ENCODE results near the gene SPIC.

The SPIC gene

DNA sequence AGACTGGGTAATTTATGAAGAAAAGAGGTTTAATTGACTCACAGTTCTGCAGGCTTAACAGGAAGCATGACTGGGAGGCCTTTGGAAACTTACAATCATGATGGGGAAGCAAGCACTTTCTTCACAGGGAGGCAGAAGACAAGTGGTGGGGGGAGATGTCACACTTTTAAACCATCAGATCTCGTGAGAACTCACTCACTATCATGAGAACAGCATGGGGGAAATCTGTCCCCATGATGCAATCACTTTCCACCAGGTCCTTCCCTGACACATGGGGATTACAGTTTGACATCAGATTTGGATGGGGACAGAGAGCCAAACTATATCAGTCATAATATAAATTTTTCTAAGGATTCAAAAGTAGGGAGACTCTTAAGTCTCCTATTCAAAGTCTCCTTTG, 46.0 kb downstream of the SPIC start:
- no peak for DNase-seq (ENCODE audit: low read depth)
- TF ChIP-seq, protein P1, sequence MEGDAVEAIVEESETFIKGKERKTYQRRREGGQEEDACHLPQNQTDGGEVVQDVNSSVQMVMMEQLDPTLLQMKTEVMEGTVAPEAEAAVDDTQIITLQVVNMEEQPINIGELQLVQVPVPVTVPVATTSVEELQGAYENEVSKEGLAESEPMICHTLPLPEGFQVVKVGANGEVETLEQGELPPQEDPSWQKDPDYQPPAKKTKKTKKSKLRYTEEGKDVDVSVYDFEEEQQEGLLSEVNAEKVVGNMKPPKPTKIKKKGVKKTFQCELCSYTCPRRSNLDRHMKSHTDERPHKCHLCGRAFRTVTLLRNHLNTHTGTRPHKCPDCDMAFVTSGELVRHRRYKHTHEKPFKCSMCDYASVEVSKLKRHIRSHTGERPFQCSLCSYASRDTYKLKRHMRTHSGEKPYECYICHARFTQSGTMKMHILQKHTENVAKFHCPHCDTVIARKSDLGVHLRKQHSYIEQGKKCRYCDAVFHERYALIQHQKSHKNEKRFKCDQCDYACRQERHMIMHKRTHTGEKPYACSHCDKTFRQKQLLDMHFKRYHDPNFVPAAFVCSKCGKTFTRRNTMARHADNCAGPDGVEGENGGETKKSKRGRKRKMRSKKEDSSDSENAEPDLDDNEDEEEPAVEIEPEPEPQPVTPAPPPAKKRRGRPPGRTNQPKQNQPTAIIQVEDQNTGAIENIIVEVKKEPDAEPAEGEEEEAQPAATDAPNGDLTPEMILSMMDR (IDR thresholded peaks at IDR 0.05; ENCODE audit: low read length, missing control alignments): no peak
- no peak overlapping the region for H3K4me3 ChIP-seq (replicated peaks; ENCODE audit: low read depth, low read length)

DNA sequence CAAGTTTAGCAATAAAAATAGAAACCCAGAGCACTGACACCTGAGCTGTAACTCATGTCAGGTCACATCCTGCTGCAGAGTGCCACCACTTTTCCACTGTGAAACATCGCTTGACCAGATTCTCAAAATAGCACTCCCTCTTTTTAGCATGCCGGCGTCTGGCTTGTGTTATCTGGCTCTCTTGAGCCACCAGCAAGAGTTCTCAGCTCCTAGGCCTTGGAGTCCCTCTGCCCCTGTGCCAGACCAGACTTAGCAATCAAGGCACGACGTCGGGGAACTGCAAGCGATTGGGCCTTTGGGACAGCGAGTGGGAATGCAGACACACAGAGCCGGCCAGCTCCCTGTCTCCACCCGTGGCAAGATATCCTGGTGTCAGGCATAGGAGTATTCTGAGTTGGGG, 52.5 kb downstream of the SPIC start:
- no peak for DNase-seq (ENCODE audit: low read depth)
- no peak overlapping the region for H3K4me3 ChIP-seq (replicated peaks; ENCODE audit: low read depth, low read length)
- TF ChIP-seq, protein P1 (IDR thresholded peaks at IDR 0.05; ENCODE audit: low read length, missing control alignments): no peak

DNA sequence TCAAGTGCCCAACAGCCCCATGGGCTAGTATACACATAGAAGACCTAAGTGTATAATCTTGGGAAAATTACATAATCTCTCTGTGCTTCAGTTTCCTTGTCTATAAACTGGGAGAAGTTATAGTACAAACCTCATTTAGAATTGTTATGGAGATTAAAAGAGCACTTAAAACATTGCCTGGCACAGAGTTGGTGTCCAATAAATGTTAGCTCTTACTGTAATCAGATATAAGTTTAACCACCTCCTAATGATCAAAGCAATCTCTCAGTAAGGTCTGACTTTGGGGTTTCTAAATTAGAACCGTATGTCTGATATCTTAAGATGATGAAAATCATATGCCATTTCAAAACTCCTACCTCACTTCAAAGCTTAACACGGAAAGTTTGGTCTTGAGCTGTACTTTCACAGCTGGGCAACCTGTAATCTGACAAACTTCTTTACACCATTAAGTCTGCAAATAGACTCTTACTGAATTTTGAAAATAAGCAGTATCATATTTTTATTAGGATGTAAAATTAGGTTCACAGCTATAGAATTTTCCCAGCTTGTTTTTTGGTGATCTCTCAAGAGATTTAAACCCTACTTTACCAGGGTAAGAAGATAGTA, 61.0 kb downstream of the SPIC start:
- H3K4me3 ChIP-seq (replicated peaks; ENCODE audit: low read depth, low read length): no peak overlapping the region
- no peak for DNase-seq (ENCODE audit: low read depth)
- TF ChIP-seq, protein P1 (IDR thresholded peaks at IDR 0.05; ENCODE audit: low read length, missing control alignments): no peak
